ENCODE measurements around the gene HIVEP2.

DNA sequence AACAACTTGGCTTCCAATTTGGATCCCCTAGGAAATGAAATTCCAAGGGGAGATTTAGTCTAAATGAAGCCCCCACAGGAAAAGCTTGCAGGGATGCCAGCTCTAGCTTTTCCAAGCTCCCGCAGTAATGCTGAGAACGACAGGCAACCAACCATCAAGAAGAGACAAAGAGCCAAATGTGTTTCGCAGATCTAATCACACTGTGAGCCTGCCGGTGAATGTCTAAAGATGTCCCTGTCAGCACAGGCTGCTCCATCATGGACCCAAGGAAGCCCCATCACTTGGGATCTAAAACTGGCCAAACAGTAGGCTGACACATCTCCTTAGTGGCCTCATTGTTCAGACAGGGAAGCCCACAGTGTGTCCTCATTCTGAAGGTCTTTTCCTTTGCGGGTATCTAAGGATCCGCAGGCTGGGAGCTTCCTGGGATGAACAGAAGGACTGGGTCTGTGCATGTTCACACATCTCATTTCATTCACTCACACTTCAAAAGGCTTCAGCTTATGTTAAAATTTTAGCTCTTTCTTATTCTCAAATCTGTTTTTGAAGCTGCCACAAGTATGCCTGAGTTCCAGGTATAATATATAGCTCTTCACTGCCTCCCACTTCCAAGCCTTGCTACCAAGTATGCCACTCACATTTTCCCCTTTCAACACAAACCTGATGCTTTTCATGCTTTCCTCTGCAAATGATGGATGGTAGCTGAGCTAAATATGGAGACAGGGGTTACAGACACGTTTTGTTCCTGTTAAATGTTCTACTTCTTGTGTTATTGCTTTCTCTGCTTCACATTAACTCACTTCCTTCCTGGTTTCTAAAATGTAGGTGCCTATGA lies 229.8 kb downstream of the HIVEP2 start:
- no peak for TF ChIP-seq CTCF (IDR thresholded peaks at IDR 0.05)
- TF ChIP-seq POLR2A (IDR thresholded peaks at IDR 0.05), result no peak

All from lower leg skin (tissue), 3 donors.